Measurements from ENCODE around the gene LARGE1.

GRCh38 chr22:33894515-33894914, 25.8 kb downstream of the LARGE1 start:
- no peak for TF ChIP-seq EZH2 (IDR thresholded peaks at IDR 0.05; ENCODE audit: borderline replicate concordance, low read depth, low read length, severe bottlenecking)
- no peak for TF ChIP-seq CTCF (IDR thresholded peaks at IDR 0.05; ENCODE audit: borderline replicate concordance, extremely low read depth, low read length, poor library complexity, severe bottlenecking)

Data from DND-41 (cell line).